ENCODE data around the gene GPR161. TPM values are rescaled to one million over a fixed set of nuclear protein-coding genes. Genes with fewer than 3 reads are reported as not detected.
"Not testable (repeated sequence)": the region's sequence is repeated elsewhere in the genome, so short reads cannot be mapped to it uniquely, and the experiment has no call there.

Gene GPR161
- total RNA-seq, 3 donors from 2014 or later = 2.2 to 13.1 (median 4.2) TPM

GRCh38 chr1:168057355-168057754 is 79.4 kb downstream of the GPR161 start:
- H3K36me3 ChIP-seq (ENCODE audit: low read depth) = no peaks in the 10 kb centered on the region
- no peak for ATAC-seq
- no peaks in the 10 kb centered on the region for H3K9me3 ChIP-seq
- intact Hi-C loops (cut with DNase I, micrococcal nuclease) = no loop called here
- no peak for DNase-seq
- no peak overlapping the region for H3K4me3 ChIP-seq
- TF ChIP-seq, protein P1, sequence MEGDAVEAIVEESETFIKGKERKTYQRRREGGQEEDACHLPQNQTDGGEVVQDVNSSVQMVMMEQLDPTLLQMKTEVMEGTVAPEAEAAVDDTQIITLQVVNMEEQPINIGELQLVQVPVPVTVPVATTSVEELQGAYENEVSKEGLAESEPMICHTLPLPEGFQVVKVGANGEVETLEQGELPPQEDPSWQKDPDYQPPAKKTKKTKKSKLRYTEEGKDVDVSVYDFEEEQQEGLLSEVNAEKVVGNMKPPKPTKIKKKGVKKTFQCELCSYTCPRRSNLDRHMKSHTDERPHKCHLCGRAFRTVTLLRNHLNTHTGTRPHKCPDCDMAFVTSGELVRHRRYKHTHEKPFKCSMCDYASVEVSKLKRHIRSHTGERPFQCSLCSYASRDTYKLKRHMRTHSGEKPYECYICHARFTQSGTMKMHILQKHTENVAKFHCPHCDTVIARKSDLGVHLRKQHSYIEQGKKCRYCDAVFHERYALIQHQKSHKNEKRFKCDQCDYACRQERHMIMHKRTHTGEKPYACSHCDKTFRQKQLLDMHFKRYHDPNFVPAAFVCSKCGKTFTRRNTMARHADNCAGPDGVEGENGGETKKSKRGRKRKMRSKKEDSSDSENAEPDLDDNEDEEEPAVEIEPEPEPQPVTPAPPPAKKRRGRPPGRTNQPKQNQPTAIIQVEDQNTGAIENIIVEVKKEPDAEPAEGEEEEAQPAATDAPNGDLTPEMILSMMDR (IDR thresholded peaks at IDR 0.05) = no peak
- H3K4me1 ChIP-seq (ENCODE audit: low read depth) = no peaks in the 10 kb centered on the region

- H3K4me3 ChIP-seq; H3K9me3 ChIP-seq; intact Hi-C loops (cut with DNase I, micrococcal nuclease); DNase-seq; H3K4me1 ChIP-seq (ENCODE audit: low read depth); H3K36me3 ChIP-seq (ENCODE audit: low read depth): not testable (repeated sequence)
- peak; percentile 57 for ATAC-seq
These were observed 80.6 kb downstream of the GPR161 start for GRCh38 chr1:168056152-168056551.

GRCh38 chr1:168054117-168054516 is 82.6 kb downstream of the GPR161 start:
- DNase-seq (no peak), ATAC-seq (no peak)
- intact Hi-C loops (cut with DNase I, micrococcal nuclease) = no loop called here
- TF ChIP-seq, protein P1 (IDR thresholded peaks at IDR 0.05) = no peak
- Histone ChIP-seq H3K4me3 (no peak overlapping the region), H3K4me1 (ENCODE audit: low read depth) (no peaks in the 10 kb centered on the region), H3K36me3 (ENCODE audit: low read depth) (no peaks in the 10 kb centered on the region), H3K9me3 (no peaks in the 10 kb centered on the region)

DNA sequence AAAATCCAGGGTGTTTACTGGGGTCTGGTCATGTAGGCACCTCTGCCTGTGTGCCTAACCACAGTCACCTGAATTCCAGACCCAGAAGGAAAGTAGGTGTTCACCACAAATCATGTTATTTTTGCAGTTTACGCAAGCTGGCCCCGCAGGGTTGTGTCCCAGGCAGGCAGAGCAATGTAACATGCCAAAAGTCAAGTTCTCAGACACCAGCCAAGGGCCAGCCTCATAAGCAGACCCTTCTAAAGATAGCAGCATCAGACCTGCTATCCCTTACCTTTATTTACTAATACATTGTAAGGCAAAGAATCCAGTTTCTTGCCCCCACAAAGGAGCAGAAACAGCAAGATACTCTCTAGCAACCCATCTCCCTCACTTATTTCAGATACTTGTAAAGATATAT is 83.0 kb downstream of the GPR161 start:
- ATAC-seq = no peak
- Histone ChIP-seq H3K36me3 (ENCODE audit: low read depth) (no peaks in the 10 kb centered on the region), H3K9me3 (no peaks in the 10 kb centered on the region), H3K4me3 (no peak overlapping the region), H3K4me1 (ENCODE audit: low read depth) (no peaks in the 10 kb centered on the region)
- no peak for DNase-seq
- TF ChIP-seq, protein P1 (IDR thresholded peaks at IDR 0.05) = no peak
- intact Hi-C loops (cut with DNase I, micrococcal nuclease) = no loop called here

DNA sequence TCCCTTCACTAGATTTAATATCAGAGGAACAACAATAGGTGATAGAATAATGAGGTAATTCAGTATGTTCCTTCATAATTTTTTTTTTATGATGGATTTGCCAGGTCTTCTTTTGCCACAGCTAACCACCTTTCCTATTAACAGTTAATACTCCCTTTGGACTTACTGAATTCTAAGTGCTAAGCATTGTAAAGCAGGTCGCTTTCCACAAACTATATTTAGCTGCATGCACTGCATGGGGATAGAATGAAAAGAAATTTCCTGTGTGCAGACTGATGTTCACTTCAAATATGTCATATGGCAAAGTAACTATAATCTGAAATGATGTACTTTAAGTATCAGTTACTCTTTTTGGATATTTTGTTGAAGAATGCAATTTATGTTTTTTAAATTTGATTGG is 85.8 kb downstream of the GPR161 start:
- no peaks in the 10 kb centered on the region for H3K4me1 ChIP-seq (ENCODE audit: low read depth)
- H3K4me3 ChIP-seq = no peak overlapping the region
- ATAC-seq = no peak
- TF ChIP-seq, protein P1 (IDR thresholded peaks at IDR 0.05) = no peak
- no peaks in the 10 kb centered on the region for H3K36me3 ChIP-seq (ENCODE audit: low read depth)
- no peaks in the 10 kb centered on the region for H3K9me3 ChIP-seq
- DNase-seq = no peak
- intact Hi-C loops (cut with DNase I, micrococcal nuclease) = no loop called here

GRCh38 chr1:168050307-168050706 is 86.4 kb downstream of the GPR161 start:
- intact Hi-C loops (cut with DNase I, micrococcal nuclease) = no loop called here
- H3K4me3 ChIP-seq = no peak overlapping the region
- DNase-seq (no peak), ATAC-seq (no peak)
- no peaks in the 10 kb centered on the region for H3K9me3 ChIP-seq
- H3K4me1 ChIP-seq (ENCODE audit: low read depth) = no peaks in the 10 kb centered on the region
- TF ChIP-seq, protein P1 (IDR thresholded peaks at IDR 0.05) = no peak
- no peaks in the 10 kb centered on the region for H3K36me3 ChIP-seq (ENCODE audit: low read depth)

Data from mucosa of descending colon (tissue), 3 donors.